Breast epithelium (tissue), 3 donors: ENCODE measurements around the gene C1QTNF8.

Source experiments
- POLR2AphosphoS5 ChIP-seq, 3 donors: sonication (generic); formaldehyde crosslinking; IDR thresholded peaks; one replicate each; pipeline ENCODE4 v1.6.1; 2017; ENCODE audit warnings: antibody characterized with exemption in 3 of 3
- TF ChIP-seq, protein P1 (sequence below), 3 donors: fragments of 450-650 bp; IDR thresholded peaks; one replicate each; pipeline ENCODE4 v1.5.1; 2016 to 2017; ENCODE audit warnings: antibody characterized with exemption in 3 of 3, mild to moderate bottlenecking in 3 of 3, moderate library complexity in 3 of 3

DNA sequence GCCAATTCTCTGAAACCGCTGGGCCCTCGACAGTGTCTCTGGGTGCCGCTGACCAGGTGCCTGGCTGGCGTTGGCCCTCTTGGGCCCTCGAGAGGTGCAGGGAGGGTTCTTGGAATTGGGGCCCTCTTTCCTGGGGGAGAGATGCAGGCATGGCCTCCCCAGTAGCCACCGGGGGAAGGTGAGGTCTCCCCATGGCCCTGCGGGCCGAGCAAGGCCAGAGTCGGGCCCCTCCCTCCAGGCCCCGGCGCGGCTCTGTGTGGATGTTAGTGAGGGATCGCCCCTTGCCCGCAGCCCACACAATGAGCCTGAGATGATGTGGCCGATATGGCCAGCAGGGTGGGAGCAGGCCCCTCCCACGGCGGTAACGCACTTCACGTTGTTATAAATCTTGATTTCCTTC, 23.1 kb upstream of the C1QTNF8 start:
- TF ChIP-seq POLR2AphosphoS5 (IDR thresholded peaks at IDR 0.05), result no peak
- TF ChIP-seq, protein P1, sequence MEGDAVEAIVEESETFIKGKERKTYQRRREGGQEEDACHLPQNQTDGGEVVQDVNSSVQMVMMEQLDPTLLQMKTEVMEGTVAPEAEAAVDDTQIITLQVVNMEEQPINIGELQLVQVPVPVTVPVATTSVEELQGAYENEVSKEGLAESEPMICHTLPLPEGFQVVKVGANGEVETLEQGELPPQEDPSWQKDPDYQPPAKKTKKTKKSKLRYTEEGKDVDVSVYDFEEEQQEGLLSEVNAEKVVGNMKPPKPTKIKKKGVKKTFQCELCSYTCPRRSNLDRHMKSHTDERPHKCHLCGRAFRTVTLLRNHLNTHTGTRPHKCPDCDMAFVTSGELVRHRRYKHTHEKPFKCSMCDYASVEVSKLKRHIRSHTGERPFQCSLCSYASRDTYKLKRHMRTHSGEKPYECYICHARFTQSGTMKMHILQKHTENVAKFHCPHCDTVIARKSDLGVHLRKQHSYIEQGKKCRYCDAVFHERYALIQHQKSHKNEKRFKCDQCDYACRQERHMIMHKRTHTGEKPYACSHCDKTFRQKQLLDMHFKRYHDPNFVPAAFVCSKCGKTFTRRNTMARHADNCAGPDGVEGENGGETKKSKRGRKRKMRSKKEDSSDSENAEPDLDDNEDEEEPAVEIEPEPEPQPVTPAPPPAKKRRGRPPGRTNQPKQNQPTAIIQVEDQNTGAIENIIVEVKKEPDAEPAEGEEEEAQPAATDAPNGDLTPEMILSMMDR (IDR thresholded peaks at IDR 0.05), result no peak
